Pancreas (tissue), 10 donors: ENCODE data around the gene PLXDC1. TPM values are rescaled to one million over a fixed set of nuclear protein-coding genes. Genes with fewer than 3 reads are reported as not detected.

Experiments
- ATAC-seq, 4 donors: fragments of 200-7000 bp; cut with Tn5 transposase; one replicate each; pipeline versions ENCODE4 v1.8.0 to v1.9.1; 2020; ENCODE audit warnings: mild to moderate bottlenecking in 4 of 4, moderate library complexity in 4 of 4
- DNase-seq, 6 donors: peaks; one replicate each; pipeline ENCODE4 v3.0.0-alpha.2; 2020
- FAIRE-seq: peaks from 2 replicates; lab custom pipeline; 2012; peaks lifted over from hg19 to GRCh38; lab: Jason Lieb, UNC
- H3K27ac ChIP-seq, 4 donors: fragments of 200-600 bp; sonication (generic); 1 replicate in 3 of 4; 2 replicates in 1 of 4; pipeline versions ENCODE4 v1.5.0 to v1.8.0; 2020
- H3K27me3 ChIP-seq, 4 donors: fragments of 200-600 bp; one replicate each; pipeline ENCODE4 v1.8.0; 2021
- H3K36me3 ChIP-seq, 3 donors: fragments of 200-600 bp; sonication (generic) in 1 of 3; one replicate each; pipeline versions ENCODE4 v1.5.0 to v1.8.0; 2020 to 2021
- H3K4me1 ChIP-seq, 3 donors: fragments of 200-600 bp; one replicate each; pipeline ENCODE4 v1.8.0; 2021
- H3K4me3 ChIP-seq, 4 donors: fragments of 200-600 bp; sonication (generic) in 2 of 4; one replicate each; pipeline versions ENCODE4 v1.5.0 to v1.8.0; 2020 to 2021
- H3K9me3 ChIP-seq, 4 donors: fragments of 200-600 bp; one replicate each; pipeline ENCODE4 v1.8.0; 2021
- CTCF ChIP-seq, 4 donors: fragments of 200-600 bp; sonication (generic) in 3 of 4; IDR thresholded peaks; one replicate each; pipeline versions ENCODE4 v1.5.0 to v1.8.0; 2021; ENCODE audit warnings: antibody characterized with exemption in 4 of 4
- WGBS, 2 donors: extraction: QIAGEN DNeasy Blood & Tissue Kit; methylation state at CpG; one replicate each; pipeline ENCODE4 v1.1.7; 2013; 5-methylcytosine and 5-hydroxymethylcytosine counted together
- intact Hi-C, 3 donors: fragments of 100-400 bp; cut with DNase I; formaldehyde crosslinking; loops; one replicate each; pipeline versions ENCODE4 v1.11.1 to v1.14.2; 2022
- polyA plus RNA-seq, 2 donors: library from polyadenylated mRNA; stranded (reverse); fragments of 200-250 nt; gene quantifications; one replicate each; pipeline ENCODE4 v1.2.3, GENCODE V29; 2013
- total RNA-seq, 6 donors: library from RNA; stranded (reverse); fragmentation: NEBNext Ultra II Directional in 4 of 6; extraction: Animal tissue kit (Norgen Biotek cat#: 25700) in 4 of 6; gene quantifications; one replicate each; pipeline versions ENCODE4 v1.2.1 to v1.2.4, GENCODE V29; 2021 to 2023
- donor health status: healthy with polysubstance abuse.
- donor health status: DM: no; HTN: no; CAD: no; lungs with moderate emphysema.
- donor health status: DM: no; HTN: no; CAD: no.
- donor health status: control.
- donor health status: control.
- donor health status: Bipolar disorder and iron deficiency.
- donor health status: DM: yes; HTN: yes; CAD: no.
- donor health status: DM: no; HTN: no; CAD: no.
- donor health status: DM: no; HTN: no; CAD: no.
- donor health status: DM: yes; HTN: yes; CAD: no.

The PLXDC1 gene
- total and polyA plus RNA-seq, 8 donors, result 0.88 to 5.6 (median 1.9) TPM

GRCh38 chr17:39183720-39184119 is 32.3 kb upstream of the PLXDC1 start:
- FAIRE-seq, result no peak
- no peak overlapping the region for H3K27ac ChIP-seq
- no peak for ATAC-seq
- DNase-seq, result no peak
- WGBS, 2 donors, result 87 to 90% methylated on average over 10 of the region's 10 CpGs
- intact Hi-C loops, result no loop called here
- H3K9me3 ChIP-seq, result no peaks in the 10 kb centered on the region
- no peak overlapping the region for H3K4me3 ChIP-seq
- H3K36me3 ChIP-seq, result no peaks in the 10 kb centered on the region
- TF ChIP-seq CTCF (IDR thresholded peaks at IDR 0.05), result no peak
- H3K4me1 ChIP-seq, result no peaks in the 10 kb centered on the region
- no peaks in the 10 kb centered on the region for H3K27me3 ChIP-seq

- DNase-seq (no peak), FAIRE-seq (no peak), ATAC-seq (no peak)
- no peak overlapping the region for H3K27ac ChIP-seq
- 93 to 94% methylated on average over 5 of the region's 5 CpGs for WGBS, 2 donors
- H3K27me3 ChIP-seq, result no peaks in the 10 kb centered on the region
- intact Hi-C loops, result no loop called here
- no peaks in the 10 kb centered on the region for H3K4me1 ChIP-seq
- no peaks in the 10 kb centered on the region for H3K9me3 ChIP-seq
- no peaks in the 10 kb centered on the region for H3K36me3 ChIP-seq
- no peak overlapping the region for H3K4me3 ChIP-seq
- no peak for TF ChIP-seq CTCF (IDR thresholded peaks at IDR 0.05)
Measured at GRCh38 chr17:39183045-39183444, 31.6 kb upstream of the PLXDC1 start.

- FAIRE-seq (no peak), DNase-seq (no peak), ATAC-seq (no peak)
- H3K4me1 ChIP-seq, result no peaks in the 10 kb centered on the region
- no peaks in the 10 kb centered on the region for H3K27me3 ChIP-seq
- H3K36me3 ChIP-seq, result no peaks in the 10 kb centered on the region
- H3K4me3 ChIP-seq, result no peak overlapping the region
- no peak overlapping the region for H3K27ac ChIP-seq
- WGBS, 2 donors, result 77 to 85% methylated on average over 5 of the region's 5 CpGs
- TF ChIP-seq CTCF (IDR thresholded peaks at IDR 0.05), result no peak
- H3K9me3 ChIP-seq, result no peaks in the 10 kb centered on the region
- intact Hi-C loops, result no loop called here
Measured at GRCh38 chr17:39181303-39181702, 29.9 kb upstream of the PLXDC1 start.

GRCh38 chr17:39178536-39178935 is 27.1 kb upstream of the PLXDC1 start:
- Histone ChIP-seq H3K4me1 (no peaks in the 10 kb centered on the region), H3K9me3 (no peaks in the 10 kb centered on the region), H3K36me3 (no peaks in the 10 kb centered on the region), H3K4me3 (no peak overlapping the region), H3K27ac (no peak overlapping the region), H3K27me3 (no peaks in the 10 kb centered on the region)
- intact Hi-C loops, result no loop called here
- no peak for DNase-seq
- TF ChIP-seq CTCF (IDR thresholded peaks at IDR 0.05), result no peak
- 93 to 95% methylated on average over 4 of the region's 4 CpGs for WGBS, 2 donors
- ATAC-seq, result no peak
- FAIRE-seq, result no peak

GRCh38 chr17:39177256-39177655 is 25.8 kb upstream of the PLXDC1 start:
- Histone ChIP-seq H3K9me3 (no peaks in the 10 kb centered on the region), H3K4me3 (no peak overlapping the region), H3K36me3 (no peaks in the 10 kb centered on the region), H3K4me1 (no peaks in the 10 kb centered on the region), H3K27ac (no peak overlapping the region), H3K27me3 (no peaks in the 10 kb centered on the region)
- no peak for FAIRE-seq
- no peak for TF ChIP-seq CTCF (IDR thresholded peaks at IDR 0.05)
- 91 to 92% methylated on average over 12 of the region's 12 CpGs for WGBS, 2 donors
- ATAC-seq, result no peak
- no peak for DNase-seq
- intact Hi-C loops, result no loop called here
